C4-2B (cell line): ENCODE data around the gene SEC22C.

Source experiments
- CTCF ChIP-seq: fragments of 450-650 bp; conservative IDR thresholded peaks from 2 replicates; pipeline ENCODE4 v1.5.1; 2017; ENCODE audit warnings: mild to moderate bottlenecking
- ZFX ChIP-seq: fragments of 450-650 bp; IDR thresholded peaks from 2 replicates; pipeline ENCODE4 v1.6.1; 2017

- TF ChIP-seq CTCF (no peak), ZFX (no peak)
Measured at GRCh38 chr3:42556089-42556632, 25.6 kb downstream of the SEC22C start.
